ENCODE data around the gene SNRNP70. TPM values are rescaled to one million over a fixed set of nuclear protein-coding genes. Genes with fewer than 3 reads are reported as not detected.

The SNRNP70 gene
- total RNA-seq, 1 donor from 2014 or later = 355 TPM

DNA sequence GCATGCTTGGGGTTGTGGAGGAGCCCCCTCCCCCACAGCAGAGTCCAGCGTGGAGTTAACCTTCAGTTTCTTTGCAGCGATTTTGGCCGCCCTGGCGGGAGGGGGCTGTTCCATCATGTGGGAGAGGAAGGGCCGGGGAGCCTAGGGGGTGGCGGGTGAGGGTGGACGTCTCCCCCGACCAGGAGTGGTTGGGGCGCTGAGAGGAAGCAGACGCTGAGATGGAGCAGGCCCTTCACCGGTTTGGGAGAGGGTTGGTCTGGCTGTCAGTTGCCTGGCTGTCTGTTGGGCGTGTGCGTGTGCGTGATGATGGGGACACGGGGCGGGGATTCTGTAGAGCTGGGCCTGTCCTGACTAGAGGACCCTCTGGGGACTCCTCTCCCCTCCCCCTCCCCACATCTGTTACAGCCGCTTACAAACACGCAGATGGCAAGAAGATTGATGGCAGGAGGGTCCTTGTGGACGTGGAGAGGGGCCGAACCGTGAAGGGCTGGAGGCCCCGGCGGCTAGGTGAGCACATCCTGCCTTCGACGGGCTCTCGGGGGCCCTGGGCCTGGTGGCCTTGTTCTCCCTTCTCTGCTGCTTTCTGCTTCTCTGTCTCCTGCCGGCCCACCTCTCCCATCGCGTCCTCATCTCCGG, 19.1 kb downstream of the SNRNP70 start:
- Mint-ChIP-seq H3K4me3 (ENCODE audit: low read depth) (no peak overlapping the region), H3K9me3 (ENCODE audit: low read depth) (no peaks in the 10 kb centered on the region), H3K27me3 (no peaks in the 10 kb centered on the region), H3K36me3 (ENCODE audit: insufficient read depth) (peaks cover 31% of the 10 kb centered on the region), H3K27ac (peak overlapping the region; percentile 76), H3K4me1 (ENCODE audit: low read depth) (no peaks in the 10 kb centered on the region)
- DNase-seq (ENCODE audit: low spot score, unreplicated experiment) = no peak
- TF ChIP-seq, protein P1, sequence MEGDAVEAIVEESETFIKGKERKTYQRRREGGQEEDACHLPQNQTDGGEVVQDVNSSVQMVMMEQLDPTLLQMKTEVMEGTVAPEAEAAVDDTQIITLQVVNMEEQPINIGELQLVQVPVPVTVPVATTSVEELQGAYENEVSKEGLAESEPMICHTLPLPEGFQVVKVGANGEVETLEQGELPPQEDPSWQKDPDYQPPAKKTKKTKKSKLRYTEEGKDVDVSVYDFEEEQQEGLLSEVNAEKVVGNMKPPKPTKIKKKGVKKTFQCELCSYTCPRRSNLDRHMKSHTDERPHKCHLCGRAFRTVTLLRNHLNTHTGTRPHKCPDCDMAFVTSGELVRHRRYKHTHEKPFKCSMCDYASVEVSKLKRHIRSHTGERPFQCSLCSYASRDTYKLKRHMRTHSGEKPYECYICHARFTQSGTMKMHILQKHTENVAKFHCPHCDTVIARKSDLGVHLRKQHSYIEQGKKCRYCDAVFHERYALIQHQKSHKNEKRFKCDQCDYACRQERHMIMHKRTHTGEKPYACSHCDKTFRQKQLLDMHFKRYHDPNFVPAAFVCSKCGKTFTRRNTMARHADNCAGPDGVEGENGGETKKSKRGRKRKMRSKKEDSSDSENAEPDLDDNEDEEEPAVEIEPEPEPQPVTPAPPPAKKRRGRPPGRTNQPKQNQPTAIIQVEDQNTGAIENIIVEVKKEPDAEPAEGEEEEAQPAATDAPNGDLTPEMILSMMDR (IDR thresholded peaks at IDR 0.05; ENCODE audit: unreplicated experiment) = no peak

DNA sequence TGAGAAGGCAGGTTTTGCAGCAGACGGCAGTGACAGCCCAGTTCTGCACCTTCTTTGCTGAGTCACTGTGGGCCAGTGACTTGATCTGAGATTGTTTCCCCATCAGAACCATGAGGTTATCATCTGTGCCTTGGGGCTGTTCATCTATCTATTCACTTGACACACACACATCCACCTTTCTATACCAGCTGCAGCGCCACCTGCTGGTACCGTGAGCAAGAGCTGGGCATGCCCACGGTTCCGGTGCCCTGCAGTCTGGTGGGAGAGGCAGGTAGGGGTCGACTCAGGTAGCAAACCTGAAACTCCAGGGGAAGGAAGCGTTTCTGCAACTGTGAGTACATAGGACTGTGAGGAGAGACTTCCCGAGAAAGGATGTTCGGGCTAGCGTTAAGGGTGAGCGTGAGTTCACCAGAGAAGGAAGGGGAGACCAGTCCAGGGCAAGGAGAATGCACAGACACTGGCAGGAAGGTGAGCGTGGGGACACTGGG, 21.4 kb downstream of the SNRNP70 start:
- no peaks in the 10 kb centered on the region for H3K9me3 Mint-ChIP-seq (ENCODE audit: low read depth)
- H3K27me3 Mint-ChIP-seq = no peaks in the 10 kb centered on the region
- H3K27ac Mint-ChIP-seq = peak overlapping the region; percentile 83
- peaks cover 22% of the 10 kb centered on the region for H3K36me3 Mint-ChIP-seq (ENCODE audit: insufficient read depth)
- peak; percentile 48 for DNase-seq (ENCODE audit: low spot score, unreplicated experiment)
- H3K4me1 Mint-ChIP-seq (ENCODE audit: low read depth) = no peaks in the 10 kb centered on the region
- TF ChIP-seq, protein P1 (IDR thresholded peaks at IDR 0.05; ENCODE audit: unreplicated experiment) = peak; percentile 85
- no peak overlapping the region for H3K4me3 Mint-ChIP-seq (ENCODE audit: low read depth)

DNA sequence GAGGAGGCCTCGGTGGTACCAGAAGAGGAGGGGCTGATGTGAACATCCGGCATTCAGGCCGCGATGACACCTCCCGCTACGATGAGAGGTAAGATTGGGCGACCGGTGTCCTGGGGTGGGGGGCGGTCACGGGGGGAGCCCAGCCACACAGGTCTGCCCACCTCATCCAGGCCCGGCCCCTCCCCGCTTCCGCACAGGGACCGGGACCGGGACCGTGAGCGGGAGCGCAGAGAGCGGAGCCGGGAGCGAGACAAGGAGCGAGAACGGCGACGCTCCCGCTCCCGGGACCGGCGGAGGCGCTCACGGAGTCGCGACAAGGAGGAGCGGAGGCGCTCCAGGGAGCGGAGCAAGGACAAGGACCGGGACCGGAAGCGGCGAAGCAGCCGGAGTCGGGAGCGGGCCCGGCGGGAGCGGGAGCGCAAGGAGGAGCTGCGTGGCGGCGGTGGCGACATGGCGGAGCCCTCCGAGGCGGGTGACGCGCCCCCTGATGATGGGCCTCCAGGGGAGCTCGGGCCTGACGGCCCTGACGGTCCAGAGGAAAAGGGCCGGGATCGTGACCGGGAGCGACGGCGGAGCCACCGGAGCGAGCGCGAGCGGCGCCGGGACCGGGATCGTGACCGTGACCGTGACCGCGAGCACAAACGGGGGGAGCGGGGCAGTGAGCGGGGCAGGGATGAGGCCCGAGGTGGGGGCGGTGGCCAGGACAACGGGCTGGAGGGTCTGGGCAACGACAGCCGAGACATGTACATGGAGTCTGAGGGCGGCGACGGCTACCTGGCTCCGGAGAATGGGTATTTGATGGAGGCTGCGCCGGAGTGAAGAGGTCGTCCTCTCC, 22.6 kb downstream of the SNRNP70 start:
- Mint-ChIP-seq H3K36me3 (ENCODE audit: insufficient read depth) (peaks cover 22% of the 10 kb centered on the region), H3K27me3 (no peaks in the 10 kb centered on the region), H3K4me1 (ENCODE audit: low read depth) (no peaks in the 10 kb centered on the region), H3K9me3 (ENCODE audit: low read depth) (no peaks in the 10 kb centered on the region), H3K4me3 (ENCODE audit: low read depth) (no peak overlapping the region), H3K27ac (no peak overlapping the region)
- TF ChIP-seq, protein P1 (IDR thresholded peaks at IDR 0.05; ENCODE audit: unreplicated experiment) = no peak
- DNase-seq (ENCODE audit: low spot score, unreplicated experiment) = no peak

DNA sequence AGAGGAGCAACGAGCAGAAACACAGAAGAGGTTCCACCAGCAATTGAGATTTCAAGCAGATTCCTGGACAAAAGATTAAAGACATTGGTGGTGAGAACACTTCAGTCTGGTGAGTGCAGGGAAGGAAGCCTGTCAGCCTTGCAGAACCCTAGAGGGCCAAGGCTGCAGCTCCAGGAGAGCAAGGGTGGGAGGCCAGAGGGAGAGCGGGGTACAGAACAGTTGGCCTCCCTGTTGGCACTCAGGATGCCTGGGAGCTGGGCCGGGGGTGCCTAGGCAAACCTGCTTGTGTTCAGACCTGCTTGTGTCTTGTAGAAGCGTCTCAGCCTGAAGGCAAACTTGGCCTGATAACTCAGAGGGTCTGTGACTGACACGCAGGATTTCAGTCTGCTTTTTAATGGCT, 23.8 kb downstream of the SNRNP70 start:
- Mint-ChIP-seq H3K4me1 (ENCODE audit: low read depth) (peaks cover 4% of the 10 kb centered on the region), H3K27ac (peak overlapping the region; percentile 81), H3K27me3 (no peaks in the 10 kb centered on the region), H3K9me3 (ENCODE audit: low read depth) (no peaks in the 10 kb centered on the region), H3K36me3 (ENCODE audit: insufficient read depth) (peaks cover 22% of the 10 kb centered on the region), H3K4me3 (ENCODE audit: low read depth) (no peak overlapping the region)
- TF ChIP-seq, protein P1 (IDR thresholded peaks at IDR 0.05; ENCODE audit: unreplicated experiment) = no peak
- no peak for DNase-seq (ENCODE audit: low spot score, unreplicated experiment)

DNA sequence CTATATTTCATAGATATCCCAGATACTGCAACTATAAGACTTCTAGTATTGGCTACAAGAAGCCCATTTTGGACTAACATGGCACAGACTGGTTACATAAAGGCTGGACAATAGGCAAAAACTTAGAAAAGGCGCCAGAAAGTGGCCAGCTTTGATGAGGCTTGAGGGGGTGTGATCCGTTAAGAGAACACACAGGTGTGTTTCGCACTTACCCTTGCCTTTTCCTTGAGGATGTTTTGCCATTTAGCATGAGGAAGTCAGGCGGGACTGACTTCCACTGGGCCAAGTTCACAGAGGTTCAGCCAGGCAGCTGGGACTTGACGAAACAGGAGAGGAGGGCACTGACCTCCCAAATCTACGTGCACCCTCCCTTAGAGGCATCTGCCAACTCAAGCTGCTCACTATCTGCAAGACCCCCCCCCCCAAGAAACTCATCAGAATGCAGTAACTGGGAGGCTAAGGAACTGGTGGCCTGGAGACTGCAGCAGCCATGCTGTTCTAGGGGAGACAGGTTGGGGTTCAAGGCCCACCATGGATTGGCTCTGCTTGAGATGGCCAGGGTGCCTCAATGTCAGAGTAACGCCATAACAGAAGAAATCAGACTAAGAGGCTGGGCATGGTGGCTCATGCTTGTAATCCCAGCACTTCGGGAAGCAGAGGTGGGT, 24.4 kb downstream of the SNRNP70 start:
- Mint-ChIP-seq H3K36me3 (ENCODE audit: insufficient read depth) (peaks cover 22% of the 10 kb centered on the region), H3K9me3 (ENCODE audit: low read depth) (no peaks in the 10 kb centered on the region), H3K4me3 (ENCODE audit: low read depth) (no peak overlapping the region), H3K27ac (no peak overlapping the region), H3K27me3 (no peaks in the 10 kb centered on the region), H3K4me1 (ENCODE audit: low read depth) (peaks cover 4% of the 10 kb centered on the region)
- DNase-seq (ENCODE audit: low spot score, unreplicated experiment) = no peak
- TF ChIP-seq, protein P1 (IDR thresholded peaks at IDR 0.05; ENCODE audit: unreplicated experiment) = no peak
